Measurements from ENCODE around the gene INTS3.

INTS3 gene

DNA sequence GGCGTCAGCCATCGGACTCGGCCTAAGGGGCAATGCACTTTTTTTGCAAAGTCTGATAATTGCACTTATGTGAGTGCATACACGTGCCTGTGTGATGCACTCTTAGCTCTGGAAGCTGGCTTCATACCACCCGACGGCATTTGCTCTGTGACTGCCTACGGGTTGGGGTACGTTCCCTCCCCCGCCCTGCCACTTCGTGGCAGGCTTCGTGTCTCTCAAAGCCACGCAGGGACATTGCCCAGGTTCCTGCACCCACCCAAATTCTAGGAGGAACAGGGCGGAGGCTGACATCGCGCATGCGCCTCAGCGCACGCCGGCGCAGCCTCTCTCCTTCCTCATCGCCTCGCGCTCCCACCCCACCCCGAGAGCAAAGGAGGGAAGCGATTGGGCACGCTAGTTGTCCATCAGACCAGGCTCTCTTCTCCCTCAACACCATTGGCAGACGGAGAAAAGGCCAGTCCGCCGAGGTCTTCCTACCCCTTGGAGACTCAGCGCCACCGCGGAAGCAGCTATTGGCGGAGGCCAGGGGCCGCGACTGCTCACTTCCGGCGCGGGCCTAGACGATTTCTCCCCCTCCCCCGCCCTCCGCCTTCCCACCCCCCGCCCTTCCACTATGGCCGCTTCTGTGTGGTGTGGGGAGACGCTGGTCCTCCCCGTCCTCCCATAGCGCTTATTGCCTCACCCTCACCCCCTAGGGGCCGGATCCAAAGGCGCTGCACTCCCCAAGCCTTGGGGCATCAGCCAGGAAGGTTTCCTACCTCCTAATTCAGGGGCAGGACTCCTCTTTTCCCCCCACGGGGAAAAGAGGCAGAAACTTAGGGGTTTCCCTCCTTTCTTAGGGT, at the start of gene INTS3 (continued):
- TF ChIP-seq, protein P1, sequence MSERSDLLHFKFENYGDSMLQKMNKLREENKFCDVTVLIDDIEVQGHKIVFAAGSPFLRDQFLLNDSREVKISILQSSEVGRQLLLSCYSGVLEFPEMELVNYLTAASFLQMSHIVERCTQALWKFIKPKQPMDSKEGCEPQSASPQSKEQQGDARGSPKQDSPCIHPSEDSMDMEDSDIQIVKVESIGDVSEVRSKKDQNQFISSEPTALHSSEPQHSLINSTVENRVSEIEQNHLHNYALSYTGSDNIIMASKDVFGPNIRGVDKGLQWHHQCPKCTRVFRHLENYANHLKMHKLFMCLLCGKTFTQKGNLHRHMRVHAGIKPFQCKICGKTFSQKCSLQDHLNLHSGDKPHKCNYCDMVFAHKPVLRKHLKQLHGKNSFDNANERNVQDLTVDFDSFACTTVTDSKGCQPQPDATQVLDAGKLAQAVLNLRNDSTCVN (tag by site-specific recombination; optimal IDR thresholded peaks at IDR 0.05): peak; percentile 48
- TF ChIP-seq KLF16 (tag by site-specific recombination; IDR thresholded peaks at IDR 0.05) (no peak), ZNF274 (IDR thresholded peaks at IDR 0.05; ENCODE audit: low read length) (no peak), ZNF274 (tag by site-specific recombination; IDR thresholded peaks at IDR 0.05; ENCODE audit: borderline replicate concordance) (no peak), KLF8 (tag by site-specific recombination; IDR thresholded peaks at IDR 0.05) (0 out of 2 replicates have a peak, but pooled peaks have one; percentile 56), ZFHX2 (tag by site-specific recombination; conservative IDR thresholded peaks at IDR 0.05) (peak; percentile 59; the same call in 1 of the 2 replicates), ZNF600 (tag by site-specific recombination; IDR thresholded peaks at IDR 0.05) (peak; percentile 21; the same call in 1 of the 2 replicates), ZNF777 (tag by site-specific recombination; IDR thresholded peaks at IDR 0.05; ENCODE audit: borderline replicate concordance) (no peak), HOXC10 (CRISPR knock-in tag; IDR thresholded peaks at IDR 0.05) (no peak), ZBTB1 (tag by site-specific recombination; IDR thresholded peaks at IDR 0.05) (no peak), ZNF2 (tag by site-specific recombination; IDR thresholded peaks at IDR 0.05) (0 out of 2 replicates have a peak, but pooled peaks have one; percentile 42), ZNF133 (tag by site-specific recombination; IDR thresholded peaks at IDR 0.05) (no peak)
- TF ChIP-seq, protein P2, sequence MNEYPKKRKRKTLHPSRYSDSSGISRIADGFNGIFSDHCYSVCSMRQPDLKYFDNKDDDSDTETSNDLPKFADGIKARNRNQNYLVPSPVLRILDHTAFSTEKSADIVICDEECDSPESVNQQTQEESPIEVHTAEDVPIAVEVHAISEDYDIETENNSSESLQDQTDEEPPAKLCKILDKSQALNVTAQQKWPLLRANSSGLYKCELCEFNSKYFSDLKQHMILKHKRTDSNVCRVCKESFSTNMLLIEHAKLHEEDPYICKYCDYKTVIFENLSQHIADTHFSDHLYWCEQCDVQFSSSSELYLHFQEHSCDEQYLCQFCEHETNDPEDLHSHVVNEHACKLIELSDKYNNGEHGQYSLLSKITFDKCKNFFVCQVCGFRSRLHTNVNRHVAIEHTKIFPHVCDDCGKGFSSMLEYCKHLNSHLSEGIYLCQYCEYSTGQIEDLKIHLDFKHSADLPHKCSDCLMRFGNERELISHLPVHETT (tag by site-specific recombination; IDR thresholded peaks at IDR 0.05): 0 out of 2 replicates have a peak, but pooled peaks have one; percentile 21
- TF ChIP-seq, protein P3, sequence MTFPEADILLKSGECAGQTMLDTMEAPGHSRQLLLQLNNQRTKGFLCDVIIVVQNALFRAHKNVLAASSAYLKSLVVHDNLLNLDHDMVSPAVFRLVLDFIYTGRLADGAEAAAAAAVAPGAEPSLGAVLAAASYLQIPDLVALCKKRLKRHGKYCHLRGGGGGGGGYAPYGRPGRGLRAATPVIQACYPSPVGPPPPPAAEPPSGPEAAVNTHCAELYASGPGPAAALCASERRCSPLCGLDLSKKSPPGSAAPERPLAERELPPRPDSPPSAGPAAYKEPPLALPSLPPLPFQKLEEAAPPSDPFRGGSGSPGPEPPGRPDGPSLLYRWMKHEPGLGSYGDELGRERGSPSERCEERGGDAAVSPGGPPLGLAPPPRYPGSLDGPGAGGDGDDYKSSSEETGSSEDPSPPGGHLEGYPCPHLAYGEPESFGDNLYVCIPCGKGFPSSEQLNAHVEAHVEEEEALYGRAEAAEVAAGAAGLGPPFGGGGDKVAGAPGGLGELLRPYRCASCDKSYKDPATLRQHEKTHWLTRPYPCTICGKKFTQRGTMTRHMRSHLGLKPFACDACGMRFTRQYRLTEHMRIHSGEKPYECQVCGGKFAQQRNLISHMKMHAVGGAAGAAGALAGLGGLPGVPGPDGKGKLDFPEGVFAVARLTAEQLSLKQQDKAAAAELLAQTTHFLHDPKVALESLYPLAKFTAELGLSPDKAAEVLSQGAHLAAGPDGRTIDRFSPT (tag by site-specific recombination; IDR thresholded peaks at IDR 0.05): peak; percentile 22; the same call in 1 of the 2 replicates
- TF ChIP-seq, protein P4, sequence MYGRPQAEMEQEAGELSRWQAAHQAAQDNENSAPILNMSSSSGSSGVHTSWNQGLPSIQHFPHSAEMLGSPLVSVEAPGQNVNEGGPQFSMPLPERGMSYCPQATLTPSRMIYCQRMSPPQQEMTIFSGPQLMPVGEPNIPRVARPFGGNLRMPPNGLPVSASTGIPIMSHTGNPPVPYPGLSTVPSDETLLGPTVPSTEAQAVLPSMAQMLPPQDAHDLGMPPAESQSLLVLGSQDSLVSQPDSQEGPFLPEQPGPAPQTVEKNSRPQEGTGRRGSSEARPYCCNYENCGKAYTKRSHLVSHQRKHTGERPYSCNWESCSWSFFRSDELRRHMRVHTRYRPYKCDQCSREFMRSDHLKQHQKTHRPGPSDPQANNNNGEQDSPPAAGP (tag by site-specific recombination; IDR thresholded peaks at IDR 0.05): no peak
- TF ChIP-seq, protein P5, sequence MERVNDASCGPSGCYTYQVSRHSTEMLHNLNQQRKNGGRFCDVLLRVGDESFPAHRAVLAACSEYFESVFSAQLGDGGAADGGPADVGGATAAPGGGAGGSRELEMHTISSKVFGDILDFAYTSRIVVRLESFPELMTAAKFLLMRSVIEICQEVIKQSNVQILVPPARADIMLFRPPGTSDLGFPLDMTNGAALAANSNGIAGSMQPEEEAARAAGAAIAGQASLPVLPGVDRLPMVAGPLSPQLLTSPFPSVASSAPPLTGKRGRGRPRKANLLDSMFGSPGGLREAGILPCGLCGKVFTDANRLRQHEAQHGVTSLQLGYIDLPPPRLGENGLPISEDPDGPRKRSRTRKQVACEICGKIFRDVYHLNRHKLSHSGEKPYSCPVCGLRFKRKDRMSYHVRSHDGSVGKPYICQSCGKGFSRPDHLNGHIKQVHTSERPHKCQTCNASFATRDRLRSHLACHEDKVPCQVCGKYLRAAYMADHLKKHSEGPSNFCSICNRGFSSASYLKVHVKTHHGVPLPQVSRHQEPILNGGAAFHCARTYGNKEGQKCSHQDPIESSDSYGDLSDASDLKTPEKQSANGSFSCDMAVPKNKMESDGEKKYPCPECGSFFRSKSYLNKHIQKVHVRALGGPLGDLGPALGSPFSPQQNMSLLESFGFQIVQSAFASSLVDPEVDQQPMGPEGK (tag by site-specific recombination; IDR thresholded peaks at IDR 0.05): peak; percentile 26; the same call in 1 of the 2 replicates
